Body of pancreas (tissue), 4 donors: ENCODE results near the gene OSBPL5. TPM values are rescaled to one million over a fixed set of nuclear protein-coding genes. Genes with fewer than 3 reads are reported as not detected.
A peak's percentile ranks its signal among the peaks of the same experiment; 100 is the strongest.

Experiments used
- ATAC-seq: fragments of 150-250 bp; one replicate; pipeline ENCODE4 v1.9.1; 2016
- DNase-seq, 4 donors: peaks; one replicate each; pipeline ENCODE4 v3.0.0-alpha.2; 2019
- H3K27ac ChIP-seq, 4 donors: fragments of 200-600 bp; sonication (generic); 1 replicate in 3 of 4; 2 replicates in 1 of 4; pipeline versions ENCODE4 v1.5.1 to v1.6.1; 2016 to 2019; ENCODE audit warnings: mild to moderate bottlenecking in 1 of 4, mixed read lengths in 1 of 4, moderate library complexity in 1 of 4
- H3K27me3 ChIP-seq, 2 donors: fragments of 200-600 bp; sonication (generic); one replicate each; pipeline ENCODE4 v1.6.0; 2016; ENCODE audit warnings: mild to moderate bottlenecking in 1 of 2
- H3K36me3 ChIP-seq, 2 donors: fragments of 200-600 bp; sonication (generic); replicated peaks in 1 of 2; 2 replicates each; pipeline ENCODE4 v1.5.1; 2016; ENCODE audit warnings: low read depth in 2 of 2; ENCODE audit not compliant: insufficient read depth in 1 of 2
- H3K4me1 ChIP-seq: fragments of 200-600 bp; sonication (generic); one replicate; pipeline ENCODE4 v1.6.0; 2016
- H3K4me3 ChIP-seq, 2 donors: fragments of 200-600 bp; sonication (generic); 1 replicate in 1 of 2; 2 replicates in 1 of 2; pipeline ENCODE4 v1.5.1; 2016 to 2019
- H3K9me3 ChIP-seq, 3 donors: fragments of 200-600 bp; sonication (generic); 1 replicate in 2 of 3; 2 replicates in 1 of 3; pipeline ENCODE4 v1.5.1; 2016
- POLR2A ChIP-seq, 3 donors: fragments of 450-650 bp; IDR thresholded peaks; one replicate each; pipeline ENCODE4 v1.6.1; 2016; ENCODE audit warnings: antibody characterized with exemption in 3 of 3, mild to moderate bottlenecking in 2 of 3
- WGBS, 2 donors: methylation state at CpG; one replicate each; pipeline ENCODE4 v1.1.5; 2017; 5-methylcytosine and 5-hydroxymethylcytosine counted together
- intact Hi-C: fragments of 100-400 bp; cut with DNase I; formaldehyde crosslinking; loops from one replicate; pipeline ENCODE4 v1.15.1; 2023
- small RNA-seq: library from RNA; depleted of rRNA; stranded (forward); fragments of <200 nt; gene quantifications from one replicate; pipeline ENCODE3, GENCODE V24; 2016
- total RNA-seq, 2 donors: library from RNA; depleted of rRNA; stranded (reverse); fragments of >200 nt; gene quantifications; one replicate each; pipeline ENCODE4 v1.1.0, GENCODE V29; 2016
- TF ChIP-seq, protein P1 (sequence below), 7 experiments: fragments of 450-650 bp in 4 of 7; fragments of 200-600 bp in 3 of 7; sonication (generic) in 3 of 7; IDR thresholded peaks; one replicate each; pipeline ENCODE4 v1.5.1; 2016 to 2019; ENCODE audit warnings: antibody characterized with exemption in 7 of 7

Gene OSBPL5
- total RNA-seq, 2 donors from 2014 or later: 22.3 to 62.0 TPM

DNA sequence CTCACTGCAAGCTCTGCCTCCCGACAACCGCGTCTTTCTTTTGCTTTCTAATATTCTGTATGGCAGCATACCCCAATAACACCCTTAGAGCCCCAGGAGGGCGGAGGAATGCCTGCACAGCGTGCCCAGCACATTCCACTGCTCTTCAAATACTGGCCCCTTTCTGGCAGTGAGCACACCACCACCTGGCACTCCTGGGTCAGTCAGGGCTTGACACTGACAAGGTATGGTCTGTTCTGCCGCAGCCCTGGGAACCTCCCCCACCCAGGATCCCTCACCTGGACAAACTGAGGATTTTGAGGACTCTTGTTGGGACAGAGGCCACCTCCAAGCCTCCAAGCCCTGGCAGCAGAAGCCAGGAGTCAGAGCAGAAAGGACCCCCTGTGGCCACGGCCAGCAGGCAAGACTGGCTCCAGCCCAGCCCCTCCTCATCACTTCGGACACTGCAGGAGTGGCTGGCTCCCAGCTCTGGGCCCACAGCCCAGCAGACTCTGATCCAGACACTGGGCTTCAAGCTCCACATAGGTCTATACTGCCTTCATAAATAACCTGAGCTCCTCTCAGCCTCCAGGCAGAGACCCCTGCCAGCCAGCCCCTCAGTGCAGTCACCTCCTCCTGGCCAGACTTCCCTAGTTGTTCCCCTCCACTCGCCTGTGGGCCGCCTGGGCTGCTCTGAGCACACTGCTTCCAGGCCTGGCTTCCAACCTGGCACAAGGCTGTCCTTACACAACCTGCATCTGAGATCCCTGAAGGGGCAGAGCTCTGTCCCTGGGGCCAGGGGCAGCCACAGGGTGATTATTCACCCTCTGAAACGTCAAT lies 122.4 kb downstream of the OSBPL5 start:
- peak overlapping the region in 3 of 4 donors; percentile 43 to 69 (median 56) for H3K27ac ChIP-seq
- ATAC-seq: peak; percentile 12
- peaks cover 6 to 11% of the 10 kb centered on the region in 2 donors for H3K36me3 ChIP-seq
- WGBS, 2 donors: 60 to 68% methylated on average over 2 to 11 of the region's 11 CpGs
- peak in 1 of 4 donors; percentile 60 for DNase-seq
- no peak for TF ChIP-seq POLR2A (IDR thresholded peaks at IDR 0.05)
- TF ChIP-seq, protein P1, sequence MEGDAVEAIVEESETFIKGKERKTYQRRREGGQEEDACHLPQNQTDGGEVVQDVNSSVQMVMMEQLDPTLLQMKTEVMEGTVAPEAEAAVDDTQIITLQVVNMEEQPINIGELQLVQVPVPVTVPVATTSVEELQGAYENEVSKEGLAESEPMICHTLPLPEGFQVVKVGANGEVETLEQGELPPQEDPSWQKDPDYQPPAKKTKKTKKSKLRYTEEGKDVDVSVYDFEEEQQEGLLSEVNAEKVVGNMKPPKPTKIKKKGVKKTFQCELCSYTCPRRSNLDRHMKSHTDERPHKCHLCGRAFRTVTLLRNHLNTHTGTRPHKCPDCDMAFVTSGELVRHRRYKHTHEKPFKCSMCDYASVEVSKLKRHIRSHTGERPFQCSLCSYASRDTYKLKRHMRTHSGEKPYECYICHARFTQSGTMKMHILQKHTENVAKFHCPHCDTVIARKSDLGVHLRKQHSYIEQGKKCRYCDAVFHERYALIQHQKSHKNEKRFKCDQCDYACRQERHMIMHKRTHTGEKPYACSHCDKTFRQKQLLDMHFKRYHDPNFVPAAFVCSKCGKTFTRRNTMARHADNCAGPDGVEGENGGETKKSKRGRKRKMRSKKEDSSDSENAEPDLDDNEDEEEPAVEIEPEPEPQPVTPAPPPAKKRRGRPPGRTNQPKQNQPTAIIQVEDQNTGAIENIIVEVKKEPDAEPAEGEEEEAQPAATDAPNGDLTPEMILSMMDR (IDR thresholded peaks at IDR 0.05): no peak
- intact Hi-C loops: no loop called here
- no peaks in the 10 kb centered on the region for H3K9me3 ChIP-seq
- peaks cover 35% of the 10 kb centered on the region for H3K4me1 ChIP-seq
- H3K4me3 ChIP-seq: no peak overlapping the region
- no peaks in the 10 kb centered on the region for H3K27me3 ChIP-seq

DNA sequence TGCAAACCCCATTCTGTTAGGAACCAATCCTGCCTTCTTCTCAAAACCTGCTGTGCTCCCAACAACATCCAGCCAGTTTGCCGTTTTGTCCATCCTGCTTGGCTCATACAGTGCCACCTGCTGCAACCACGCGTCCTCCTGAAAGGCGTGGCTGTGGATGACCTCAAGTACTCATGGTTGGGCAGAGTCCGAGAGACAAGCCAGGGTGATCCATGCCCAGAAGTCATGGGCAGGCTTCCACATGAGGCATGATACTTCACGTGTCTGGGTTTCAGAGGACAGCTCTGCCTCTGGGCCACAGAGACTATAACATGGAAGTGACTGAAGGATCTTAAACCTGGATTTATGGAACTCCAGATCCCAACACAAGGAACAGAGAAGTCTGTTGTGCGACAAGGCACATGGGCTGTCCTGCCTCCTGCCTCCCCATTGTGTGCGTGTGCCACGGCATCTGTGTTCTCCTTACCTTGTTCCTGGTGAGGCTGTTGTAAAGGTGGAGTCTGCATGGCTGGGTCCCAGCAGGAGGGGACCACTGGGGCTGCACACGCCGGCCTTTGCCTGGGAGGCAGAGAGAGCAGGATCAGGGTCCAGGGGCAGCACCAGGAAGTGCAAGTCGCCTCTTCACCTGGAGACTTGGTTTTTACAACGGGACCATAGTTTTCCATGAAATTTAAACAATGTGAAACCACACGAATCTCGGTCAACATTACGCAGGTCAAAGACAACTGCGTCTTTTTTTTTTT lies 123.2 kb downstream of the OSBPL5 start:
- ATAC-seq (no peak), DNase-seq (peak in 2 of 4 donors; percentile 19 to 42)
- Histone ChIP-seq H3K9me3 (no peaks in the 10 kb centered on the region), H3K4me3 (no peak overlapping the region), H3K27ac (peak overlapping the region in 1 of 4 donors; percentile 39), H3K27me3 (no peaks in the 10 kb centered on the region), H3K4me1 (peaks cover 35% of the 10 kb centered on the region), H3K36me3 (peaks cover 8 to 12% of the 10 kb centered on the region in 2 donors)
- TF ChIP-seq POLR2A (IDR thresholded peaks at IDR 0.05): no peak
- TF ChIP-seq, protein P1 (IDR thresholded peaks at IDR 0.05): no peak
- intact Hi-C loops: no loop called here
- WGBS, 2 donors: 79 to 88% methylated on average over 16 to 17 of the region's 17 CpGs

DNA sequence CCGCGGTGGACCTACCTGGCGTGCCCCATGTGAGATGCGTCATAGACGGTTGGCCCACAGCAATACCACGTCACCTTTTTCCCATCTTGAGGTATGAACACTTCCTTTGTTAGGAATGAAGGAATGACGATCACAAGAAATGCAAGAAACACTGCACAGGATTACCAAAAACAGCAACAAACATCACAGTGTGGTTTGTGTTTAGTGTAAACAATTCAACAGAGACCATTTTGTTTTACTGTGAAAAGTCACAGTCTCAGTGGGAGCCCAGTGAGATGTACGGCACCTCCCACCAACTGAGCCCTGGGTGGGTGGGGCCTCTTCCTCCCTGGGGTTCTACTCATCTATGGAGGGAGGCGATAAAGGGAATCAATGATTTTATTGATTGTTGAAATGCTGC lies 124.2 kb downstream of the OSBPL5 start:
- peaks cover 8 to 13% of the 10 kb centered on the region in 2 donors for H3K36me3 ChIP-seq
- intact Hi-C loops: no loop called here
- no peak for DNase-seq

DNA sequence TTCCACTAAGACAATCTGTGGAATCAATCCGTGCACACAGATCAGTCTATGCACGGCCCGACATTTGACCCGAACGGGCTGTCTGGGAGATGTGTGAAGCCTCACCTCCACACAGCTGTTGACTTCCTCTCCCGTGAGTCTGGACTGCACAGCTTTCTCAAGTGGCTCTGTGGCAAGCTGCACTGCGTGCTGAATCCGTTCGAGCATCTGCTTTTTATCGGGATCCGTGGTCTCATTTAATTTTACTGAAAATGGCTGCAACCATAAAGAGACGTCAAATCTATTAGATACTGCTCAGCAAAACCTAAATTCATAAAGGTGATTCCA lies 127.2 kb downstream of the OSBPL5 start:
- Histone ChIP-seq H3K27ac (no peak overlapping the region), H3K9me3 (no peaks in the 10 kb centered on the region), H3K27me3 (no peaks in the 10 kb centered on the region), H3K4me3 (no peak overlapping the region), H3K36me3 (peaks cover 8 to 16% of the 10 kb centered on the region in 2 donors), H3K4me1 (peaks cover 14% of the 10 kb centered on the region)
- intact Hi-C loops: loop anchor here (5.0 kb wide), 1 partner anchor 54 kb away; no protein-coding TSS in a partner anchor
- no peak for ATAC-seq
- TF ChIP-seq, protein P1 (IDR thresholded peaks at IDR 0.05): no peak
- no peak for TF ChIP-seq POLR2A (IDR thresholded peaks at IDR 0.05)
- DNase-seq: no peak
- 86 to 93% methylated on average over 7 to 12 of the region's 12 CpGs for WGBS, 2 donors

More for the DNA sequence above, 124.2 kb downstream of the OSBPL5 start:
- Histone ChIP-seq H3K27ac (no peak overlapping the region), H3K9me3 (no peaks in the 10 kb centered on the region), H3K4me3 (no peak overlapping the region), H3K4me1 (peaks cover 35% of the 10 kb centered on the region), H3K27me3 (no peaks in the 10 kb centered on the region)
- ATAC-seq: no peak
- TF ChIP-seq, protein P1 (IDR thresholded peaks at IDR 0.05): no peak
- no peak for TF ChIP-seq POLR2A (IDR thresholded peaks at IDR 0.05)
- WGBS, 2 donors: 79 to 85% methylated on average over 9 of the region's 9 CpGs

Small RNA genes lying within 50 kb of the gene (small RNA-seq; reads per million reads assigned to genes)
- not detected for gene RNU1-91P

Other genes with a start within 250 kb of the OSBPL5 start
- 1 to 10 TPM in 1 of 2 donors, not detected in 1; 4.2 TPM for gene PHLDA2, start 235.9 kb downstream of the OSBPL5 start, total RNA-seq
- 10 to 100 TPM; 45.9 to 57.7 TPM for gene NAP1L4, start 173.0 kb downstream of the OSBPL5 start, total RNA-seq
- gene CARS1, start 107.9 kb downstream of the OSBPL5 start, total RNA-seq: 10 to 100 TPM; 15.8 to 20.8 TPM
- not detected for gene MRGPRG, start 53.5 kb upstream of the OSBPL5 start, total RNA-seq
- gene MRGPRE, start 67.1 kb upstream of the OSBPL5 start, total RNA-seq: not detected
- 10 to 100 TPM; 14.5 to 23.9 TPM for gene ZNF195, start 213.8 kb upstream of the OSBPL5 start, total RNA-seq